ENCODE data around the gene KLHL29. TPM values are rescaled to one million over a fixed set of nuclear protein-coding genes. Genes with fewer than 3 reads are reported as not detected.

The KLHL29 gene
- total and polyA plus RNA-seq, 5 donors from 2014 or later = 0.09 to 1.3 (median 0.24) TPM

DNA sequence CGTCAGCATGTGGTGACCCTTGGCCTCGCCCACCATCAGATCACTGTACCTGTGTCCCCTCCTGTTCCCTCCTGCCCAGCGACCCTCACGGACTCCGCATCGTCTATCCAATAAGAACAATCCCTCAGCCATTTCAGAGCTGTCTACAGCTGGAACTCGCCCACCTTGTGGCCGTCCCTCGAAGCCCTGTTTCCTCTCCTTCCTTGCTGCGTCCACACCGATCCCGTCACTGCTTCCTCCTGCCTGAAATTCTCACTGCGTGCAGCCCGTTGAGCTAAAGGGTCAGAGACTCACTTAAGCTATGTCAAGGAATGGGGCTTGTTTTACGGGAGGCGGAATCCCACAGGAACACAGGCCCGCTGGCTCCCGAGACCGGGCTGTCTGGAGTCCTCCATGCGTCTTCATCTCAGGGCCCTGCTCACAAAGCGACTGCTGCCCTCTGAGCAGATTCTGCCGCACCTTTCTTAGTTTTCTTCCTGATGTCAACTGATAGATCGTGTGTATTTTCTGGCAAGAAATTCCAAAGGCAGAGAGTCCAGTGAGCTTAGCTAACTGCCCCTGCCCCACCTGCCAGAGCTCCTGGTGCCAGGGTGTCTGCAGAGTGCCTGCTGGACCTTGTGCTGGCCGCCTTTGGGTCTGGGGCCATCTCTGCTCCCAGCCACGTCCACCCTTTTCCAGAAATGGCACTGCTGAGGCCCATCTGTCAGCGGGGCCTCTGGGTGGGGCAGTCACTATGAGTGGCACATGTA is 35.3 kb downstream of the KLHL29 start:
- Histone ChIP-seq H3K27ac (ENCODE audit: insufficient read depth, low read length, poor library complexity, severe bottlenecking) (no peak overlapping the region), H3K4me3 (ENCODE audit: low read depth, low read length) (no peak overlapping the region), H3K4me1 (ENCODE audit: control insufficient read depth, insufficient read depth, low read length, poor library complexity, severe bottlenecking) (no peaks in the 10 kb centered on the region), H3K36me3 (ENCODE audit: control insufficient read depth, insufficient read depth, low read length) (no peaks in the 10 kb centered on the region), H3K27me3 (ENCODE audit: control insufficient read depth, insufficient read depth, low read length) (no peaks in the 10 kb centered on the region), H3K9me3 (ENCODE audit: control insufficient read depth in 2 of 2, low read length in 2 of 2) (no peaks in the 10 kb centered on the region)
- H3K9me3 Mint-ChIP-seq = no peaks in the 10 kb centered on the region
- H3K36me3 Mint-ChIP-seq = no peaks in the 10 kb centered on the region
- ATAC-seq (ENCODE audit: low read depth in 2 of 2) (no peak), DNase-seq (no peak)
- H3K27me3 Mint-ChIP-seq = no peaks in the 10 kb centered on the region
- no peaks in the 10 kb centered on the region for H3K4me1 Mint-ChIP-seq
- no peak overlapping the region for H3K27ac Mint-ChIP-seq
- no peak overlapping the region for H3K4me3 Mint-ChIP-seq

DNA sequence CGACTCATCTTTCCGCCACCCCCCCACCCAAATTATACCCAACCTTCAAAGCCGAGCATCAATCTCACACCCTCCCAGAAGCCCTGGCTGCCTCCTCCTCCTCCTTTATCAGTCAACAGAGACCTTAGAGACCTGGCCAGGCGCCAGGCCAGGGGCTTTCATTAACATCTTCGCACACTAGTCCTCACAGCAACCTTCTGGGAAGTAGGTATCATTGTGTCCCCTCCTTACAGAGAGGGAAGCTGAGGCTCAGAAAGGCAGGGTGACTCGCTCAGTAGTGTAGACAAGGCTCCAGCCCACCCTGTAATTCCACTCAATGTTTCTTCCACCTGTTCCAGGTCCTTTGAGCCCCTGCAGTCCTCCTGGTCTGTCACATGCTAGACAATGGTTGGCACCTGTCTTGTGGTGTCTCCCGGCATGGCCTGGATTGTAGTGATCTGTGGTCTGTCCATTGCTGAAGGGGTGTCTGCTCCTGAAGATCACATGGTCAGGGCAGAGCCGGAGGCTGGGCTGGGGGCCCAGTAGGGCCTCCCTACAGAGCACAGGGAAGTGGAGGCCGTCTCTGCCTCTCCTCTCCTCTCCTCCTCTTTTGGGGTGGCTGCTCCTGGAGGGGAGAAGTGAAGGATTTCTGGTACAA is 36.0 kb downstream of the KLHL29 start:
- H3K4me1 ChIP-seq (ENCODE audit: control insufficient read depth, insufficient read depth, low read length, poor library complexity, severe bottlenecking) = no peaks in the 10 kb centered on the region
- DNase-seq = no peak
- Mint-ChIP-seq H3K4me1 (no peaks in the 10 kb centered on the region), H3K4me3 (no peak overlapping the region), H3K36me3 (no peaks in the 10 kb centered on the region), H3K27ac (no peak overlapping the region), H3K27me3 (no peaks in the 10 kb centered on the region), H3K9me3 (no peaks in the 10 kb centered on the region)
- H3K27ac ChIP-seq (ENCODE audit: insufficient read depth, low read length, poor library complexity, severe bottlenecking) = no peak overlapping the region
- no peak for ATAC-seq (ENCODE audit: low read depth in 2 of 2)
- H3K36me3 ChIP-seq (ENCODE audit: control insufficient read depth, insufficient read depth, low read length) = no peaks in the 10 kb centered on the region
- no peak overlapping the region for H3K4me3 ChIP-seq (ENCODE audit: low read depth, low read length)
- no peaks in the 10 kb centered on the region for H3K27me3 ChIP-seq (ENCODE audit: control insufficient read depth, insufficient read depth, low read length)
- H3K9me3 ChIP-seq (ENCODE audit: control insufficient read depth in 2 of 2, low read length in 2 of 2) = no peaks in the 10 kb centered on the region

DNA sequence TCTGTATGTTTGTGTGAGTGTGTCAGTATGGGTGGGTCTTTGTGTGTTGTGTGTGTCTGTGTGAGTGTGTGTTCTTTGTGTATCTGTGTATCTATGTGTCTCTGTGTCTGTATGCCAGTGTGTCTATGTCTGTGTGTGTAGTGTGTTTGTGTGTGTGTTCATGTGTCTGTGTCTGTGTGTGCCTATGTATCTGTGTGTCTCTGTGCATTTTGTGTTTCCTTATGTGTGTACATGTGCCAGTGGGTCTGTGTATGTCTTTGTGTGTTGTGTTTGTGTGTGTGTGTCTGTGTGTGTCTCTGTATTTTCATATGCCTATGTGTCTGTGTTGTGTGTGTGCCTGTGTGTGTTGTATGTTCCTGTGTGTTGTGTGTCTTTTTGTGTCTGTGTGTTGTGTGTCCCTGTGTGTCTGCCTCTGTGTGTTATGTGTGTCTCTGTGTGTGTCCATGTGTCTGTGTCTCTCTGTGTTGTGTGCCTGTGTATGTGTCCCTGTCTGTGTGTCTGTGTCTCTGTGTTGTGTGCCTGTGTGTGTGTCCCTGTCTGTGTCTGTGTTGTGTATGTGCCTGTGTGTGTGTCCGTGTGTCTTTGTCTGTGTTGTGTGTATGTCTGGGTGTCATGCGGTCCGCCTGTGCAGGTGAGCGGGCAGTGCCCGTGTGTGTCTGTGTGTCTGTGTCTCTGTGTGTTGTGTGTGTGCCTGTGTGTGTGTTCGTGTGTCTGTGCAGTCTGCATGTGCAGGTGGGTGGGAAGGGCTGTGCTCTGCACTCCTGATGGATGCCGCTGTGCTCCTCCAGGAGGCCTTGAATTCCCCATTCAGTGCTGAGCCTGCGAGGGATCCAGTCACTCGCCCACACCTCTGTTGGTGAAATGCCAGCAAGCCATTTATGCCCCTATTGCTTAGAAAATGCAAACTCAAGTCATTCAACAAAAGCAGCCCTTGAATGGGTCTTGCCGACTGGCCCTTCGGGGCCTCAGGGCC is 37.4 kb downstream of the KLHL29 start:
- H3K27me3 ChIP-seq (ENCODE audit: control insufficient read depth, insufficient read depth, low read length) = no peaks in the 10 kb centered on the region
- H3K4me1 ChIP-seq (ENCODE audit: control insufficient read depth, insufficient read depth, low read length, poor library complexity, severe bottlenecking) = no peaks in the 10 kb centered on the region
- Mint-ChIP-seq H3K4me1 (no peaks in the 10 kb centered on the region), H3K36me3 (no peaks in the 10 kb centered on the region), H3K27me3 (no peaks in the 10 kb centered on the region), H3K9me3 (no peaks in the 10 kb centered on the region), H3K4me3 (no peak overlapping the region), H3K27ac (no peak overlapping the region)
- no peak for ATAC-seq (ENCODE audit: low read depth in 2 of 2)
- H3K27ac ChIP-seq (ENCODE audit: insufficient read depth, low read length, poor library complexity, severe bottlenecking) = no peak overlapping the region
- no peaks in the 10 kb centered on the region for H3K9me3 ChIP-seq (ENCODE audit: control insufficient read depth in 2 of 2, low read length in 2 of 2)
- no peak overlapping the region for H3K4me3 ChIP-seq (ENCODE audit: low read depth, low read length)
- DNase-seq = no peak
- no peaks in the 10 kb centered on the region for H3K36me3 ChIP-seq (ENCODE audit: control insufficient read depth, insufficient read depth, low read length)

DNA sequence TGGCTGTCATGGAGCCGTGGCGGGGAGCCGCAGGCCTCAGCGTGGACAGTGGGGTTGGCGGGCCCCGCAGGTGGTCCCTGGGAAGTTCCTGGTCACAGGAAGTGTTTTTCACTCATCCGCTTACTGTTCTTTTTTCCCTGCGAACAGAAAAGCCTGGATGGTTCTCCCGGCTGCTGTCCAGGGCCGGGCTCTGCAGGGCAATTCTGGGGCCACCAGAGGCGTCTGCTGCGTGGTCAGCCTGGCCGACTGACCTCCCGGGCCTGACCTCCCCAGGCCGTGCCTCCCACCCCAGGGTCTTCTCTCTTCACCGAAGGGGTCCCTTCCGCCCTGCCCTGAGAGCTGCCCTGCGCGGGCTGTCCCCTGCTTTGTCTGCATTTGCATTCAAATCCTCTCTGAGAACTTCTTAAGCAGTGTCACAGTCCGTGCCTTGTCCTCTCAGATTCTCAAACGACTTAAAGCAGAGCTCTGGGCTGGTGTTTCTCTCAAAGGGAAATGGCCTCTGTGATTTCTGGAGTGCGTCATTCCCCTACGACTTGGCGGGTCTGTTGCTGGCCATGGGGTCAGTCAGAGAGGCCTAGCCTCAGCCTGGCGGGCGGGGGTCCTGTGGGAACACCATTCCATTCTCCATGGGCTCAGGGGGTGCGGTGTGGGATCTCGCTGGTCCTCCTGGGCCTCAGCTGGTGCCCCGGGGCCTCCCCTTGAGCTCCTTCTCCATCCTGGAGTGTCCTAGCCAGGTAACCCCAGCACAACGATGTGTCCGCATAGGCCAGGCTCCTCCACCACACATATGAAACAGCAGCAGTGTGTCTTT is 38.3 kb downstream of the KLHL29 start:
- Mint-ChIP-seq H3K4me3 (no peak overlapping the region), H3K36me3 (no peaks in the 10 kb centered on the region), H3K9me3 (no peaks in the 10 kb centered on the region), H3K27me3 (no peaks in the 10 kb centered on the region), H3K4me1 (no peaks in the 10 kb centered on the region), H3K27ac (no peak overlapping the region)
- DNase-seq (no peak), ATAC-seq (ENCODE audit: low read depth in 2 of 2) (no peak)
- no peak overlapping the region for H3K4me3 ChIP-seq (ENCODE audit: low read depth, low read length)
- no peaks in the 10 kb centered on the region for H3K27me3 ChIP-seq (ENCODE audit: control insufficient read depth, insufficient read depth, low read length)
- H3K9me3 ChIP-seq (ENCODE audit: control insufficient read depth in 2 of 2, low read length in 2 of 2) = no peaks in the 10 kb centered on the region
- no peaks in the 10 kb centered on the region for H3K36me3 ChIP-seq (ENCODE audit: control insufficient read depth, insufficient read depth, low read length)
- H3K4me1 ChIP-seq (ENCODE audit: control insufficient read depth, insufficient read depth, low read length, poor library complexity, severe bottlenecking) = no peaks in the 10 kb centered on the region
- H3K27ac ChIP-seq (ENCODE audit: insufficient read depth, low read length, poor library complexity, severe bottlenecking) = no peak overlapping the region

DNA sequence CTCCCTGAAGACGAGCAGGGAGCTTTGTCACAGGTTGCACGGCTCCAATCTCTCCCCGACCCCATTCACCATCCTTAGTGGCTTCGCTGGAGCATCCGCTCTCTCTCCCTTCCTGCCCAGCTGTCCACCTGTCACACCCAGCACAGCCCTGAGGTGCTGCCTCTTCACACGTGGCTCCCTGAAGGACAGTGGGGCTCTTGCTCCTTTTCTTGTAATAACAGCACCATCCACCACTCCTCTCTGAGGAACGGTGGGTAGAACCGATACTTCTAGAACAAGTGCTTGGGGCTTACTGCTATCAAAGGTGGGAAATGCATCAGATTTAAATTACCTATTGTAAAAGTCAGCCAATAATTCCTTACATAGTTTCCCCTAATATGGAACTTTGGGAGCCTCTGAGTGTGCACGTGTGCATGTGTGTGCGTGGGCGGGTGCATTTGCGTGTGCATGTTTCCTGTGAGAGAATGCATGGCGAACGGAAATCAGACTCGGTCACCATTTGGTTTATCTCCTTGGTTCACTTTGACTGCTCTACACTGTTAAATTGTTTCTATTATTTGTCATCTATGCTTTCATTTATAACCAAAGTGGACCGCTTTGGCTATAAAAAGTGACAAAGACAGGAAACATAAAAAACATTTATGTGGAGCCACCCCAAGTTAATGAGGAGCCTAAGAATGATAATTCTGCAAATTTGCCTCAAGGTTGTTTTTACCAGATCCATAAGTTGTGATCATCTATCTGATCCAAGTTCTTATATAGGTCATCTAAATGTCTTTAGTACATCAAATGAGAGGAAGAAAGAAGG is 39.1 kb downstream of the KLHL29 start:
- Mint-ChIP-seq H3K36me3 (no peaks in the 10 kb centered on the region), H3K27me3 (no peaks in the 10 kb centered on the region), H3K27ac (no peak overlapping the region), H3K9me3 (no peaks in the 10 kb centered on the region), H3K4me3 (no peak overlapping the region), H3K4me1 (no peaks in the 10 kb centered on the region)
- H3K4me3 ChIP-seq (ENCODE audit: low read depth, low read length) = no peak overlapping the region
- H3K27me3 ChIP-seq (ENCODE audit: control insufficient read depth, insufficient read depth, low read length) = no peaks in the 10 kb centered on the region
- H3K9me3 ChIP-seq (ENCODE audit: control insufficient read depth in 2 of 2, low read length in 2 of 2) = no peaks in the 10 kb centered on the region
- no peaks in the 10 kb centered on the region for H3K4me1 ChIP-seq (ENCODE audit: control insufficient read depth, insufficient read depth, low read length, poor library complexity, severe bottlenecking)
- ATAC-seq (ENCODE audit: low read depth in 2 of 2) (no peak), DNase-seq (no peak)
- no peaks in the 10 kb centered on the region for H3K36me3 ChIP-seq (ENCODE audit: control insufficient read depth, insufficient read depth, low read length)
- no peak overlapping the region for H3K27ac ChIP-seq (ENCODE audit: insufficient read depth, low read length, poor library complexity, severe bottlenecking)

DNA sequence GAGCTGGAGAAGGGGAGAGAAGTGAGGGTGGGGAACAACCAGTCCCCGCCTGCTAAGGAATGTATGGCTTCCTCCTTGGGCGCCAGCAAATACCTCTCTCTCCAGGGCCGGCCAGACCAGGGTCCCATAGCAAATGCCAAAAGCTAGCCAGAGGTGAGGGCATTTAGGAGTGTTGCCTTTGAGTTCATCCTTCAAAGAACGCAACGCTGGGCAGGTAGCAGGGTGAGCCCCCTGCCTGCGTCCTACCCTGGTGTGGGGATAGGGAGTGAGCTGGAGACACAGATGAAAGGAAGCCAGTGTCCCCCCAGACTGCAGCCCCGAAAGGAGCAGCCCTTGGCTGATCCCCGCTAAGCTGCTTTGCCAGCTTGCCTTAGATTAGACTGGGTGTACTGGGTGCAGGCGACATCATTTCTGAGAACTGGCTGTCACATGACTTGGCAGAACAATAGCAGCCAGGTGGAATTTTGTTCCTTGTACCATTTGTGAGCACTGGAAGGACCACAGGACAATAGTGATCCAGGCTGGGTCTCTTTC is 40.4 kb downstream of the KLHL29 start:
- no peaks in the 10 kb centered on the region for H3K27me3 Mint-ChIP-seq

More for the DNA sequence above, 40.4 kb downstream of the KLHL29 start:
- Histone ChIP-seq H3K36me3 (ENCODE audit: control insufficient read depth, insufficient read depth, low read length) (no peaks in the 10 kb centered on the region), H3K4me1 (ENCODE audit: control insufficient read depth, insufficient read depth, low read length, poor library complexity, severe bottlenecking) (no peaks in the 10 kb centered on the region), H3K27ac (ENCODE audit: insufficient read depth, low read length, poor library complexity, severe bottlenecking) (no peak overlapping the region), H3K4me3 (ENCODE audit: low read depth, low read length) (no peak overlapping the region), H3K9me3 (ENCODE audit: control insufficient read depth in 2 of 2, low read length in 2 of 2) (no peaks in the 10 kb centered on the region), H3K27me3 (ENCODE audit: control insufficient read depth, insufficient read depth, low read length) (no peaks in the 10 kb centered on the region)
- H3K36me3 Mint-ChIP-seq = no peaks in the 10 kb centered on the region
- DNase-seq (no peak), ATAC-seq (ENCODE audit: low read depth in 2 of 2) (no peak)
- no peaks in the 10 kb centered on the region for H3K4me1 Mint-ChIP-seq
- no peaks in the 10 kb centered on the region for H3K9me3 Mint-ChIP-seq
- no peak overlapping the region for H3K4me3 Mint-ChIP-seq
- H3K27ac Mint-ChIP-seq = no peak overlapping the region
